Calu3 (cell line): ENCODE measurements around the gene MACROH2A1. TPM values are rescaled to one million over a fixed set of nuclear protein-coding genes. Genes with fewer than 3 reads are reported as not detected.

Experiments
- Bru-seq: library from RNA; stranded (reverse); fragments of 400-500 nt; gene quantifications from one replicate; lab custom pipeline; 2021; lab: Mats Ljungman, UMichigan
- BruChase-seq, 2 experiments: library from RNA; stranded (reverse); fragments of 400-500 nt; gene quantifications; one replicate each; lab custom pipeline; 2021; lab: Mats Ljungman, UMichigan
- BruUV-seq: library from RNA; stranded (reverse); fragments of 400-500 nt; replicated peaks from 2 replicates; lab custom pipeline; 2021; lab: Mats Ljungman, UMichigan
- CTCF ChIA-PET: fragments of 300-600 bp; sonication (Branson Sonifier 250); formaldehyde crosslinking; loops from one replicate; lab custom pipeline; 2022; ENCODE audit warnings: antibody characterized with exemption; lab: Charles Lee
- DNase-seq: peaks from one replicate; pipeline ENCODE4 v3.0.0; 2022
- H3K27ac Mint-ChIP-seq: one replicate; pipeline ENCODE4 v1.8.0; 2022; ENCODE audit warnings: mixed read lengths; ENCODE audit not compliant: unreplicated experiment
- H3K27me3 Mint-ChIP-seq: one replicate; pipeline ENCODE4 v1.8.0; 2022; ENCODE audit warnings: mixed read lengths; ENCODE audit not compliant: unreplicated experiment
- H3K36me3 Mint-ChIP-seq: one replicate; pipeline ENCODE4 v1.8.0; 2022; ENCODE audit warnings: mild to moderate bottlenecking, moderate library complexity, mixed read lengths; ENCODE audit not compliant: insufficient read depth, unreplicated experiment
- H3K4me1 Mint-ChIP-seq: one replicate; pipeline ENCODE4 v1.8.0; 2022; ENCODE audit warnings: mild to moderate bottlenecking, low read depth, mixed read lengths; ENCODE audit not compliant: unreplicated experiment
- H3K4me3 Mint-ChIP-seq: one replicate; pipeline ENCODE4 v1.8.0; 2022; ENCODE audit warnings: mild to moderate bottlenecking, low read depth, moderate library complexity, mixed read lengths; ENCODE audit not compliant: unreplicated experiment
- H3K9me3 Mint-ChIP-seq: one replicate; pipeline ENCODE4 v1.8.0; 2022; ENCODE audit warnings: low read depth, mixed read lengths; ENCODE audit not compliant: unreplicated experiment
- CTCF ChIP-seq: fragments of 200-600 bp; IDR thresholded peaks from one replicate; pipeline ENCODE4 v1.8.0; 2022; ENCODE audit warnings: antibody characterized with exemption; ENCODE audit not compliant: unreplicated experiment
- intact Hi-C: fragments of 100-400 bp; cut with micrococcal nuclease; formaldehyde crosslinking; loops from one replicate; pipeline ENCODE4 v1.10.0; 2022; ENCODE audit not compliant: unreplicated experiment
- long read RNA-seq: library from polyadenylated mRNA; stranded (forward); transcript quantifications from one replicate; pipeline ENCODE4 v2.0.0, GENCODE V29; 2022
- total RNA-seq: library from RNA; stranded (reverse); gene quantifications from 2 replicates; pipeline ENCODE4 v1.2.3, GENCODE V29; 2022

Gene MACROH2A1
- total RNA-seq (365 and 368 TPM in 2 replicates), Bru-seq, nascent RNA (percentile 95 among the genes with signal in this experiment), BruChase-seq, experiment 1, labeled RNA remaining after a 6-hour chase (percentile 86 among the genes with signal in this experiment), BruChase-seq, experiment 2, labeled RNA remaining after a 2-hour chase (percentile 88 among the genes with signal in this experiment)
- long read RNA-seq, full-length matches to known transcripts, result 241 of 835 reads
- long read RNA-seq, partial matches to known transcripts, result 20 of 835 reads
- long read RNA-seq, other reads (novel, unspliced or antisense), result 574 of 835 reads

- peak within 1 kb of the TSS; percentile 91 for H3K4me3 Mint-ChIP-seq
These were observed at the start of gene MACROH2A1 for GRCh38 chr5:135398855-135399793. Gene MACROH2A1, minus strand, starts transcription at chr5:135399231. Its CDS starts 10,138 bp downstream, at chr5:135389093.

DNA sequence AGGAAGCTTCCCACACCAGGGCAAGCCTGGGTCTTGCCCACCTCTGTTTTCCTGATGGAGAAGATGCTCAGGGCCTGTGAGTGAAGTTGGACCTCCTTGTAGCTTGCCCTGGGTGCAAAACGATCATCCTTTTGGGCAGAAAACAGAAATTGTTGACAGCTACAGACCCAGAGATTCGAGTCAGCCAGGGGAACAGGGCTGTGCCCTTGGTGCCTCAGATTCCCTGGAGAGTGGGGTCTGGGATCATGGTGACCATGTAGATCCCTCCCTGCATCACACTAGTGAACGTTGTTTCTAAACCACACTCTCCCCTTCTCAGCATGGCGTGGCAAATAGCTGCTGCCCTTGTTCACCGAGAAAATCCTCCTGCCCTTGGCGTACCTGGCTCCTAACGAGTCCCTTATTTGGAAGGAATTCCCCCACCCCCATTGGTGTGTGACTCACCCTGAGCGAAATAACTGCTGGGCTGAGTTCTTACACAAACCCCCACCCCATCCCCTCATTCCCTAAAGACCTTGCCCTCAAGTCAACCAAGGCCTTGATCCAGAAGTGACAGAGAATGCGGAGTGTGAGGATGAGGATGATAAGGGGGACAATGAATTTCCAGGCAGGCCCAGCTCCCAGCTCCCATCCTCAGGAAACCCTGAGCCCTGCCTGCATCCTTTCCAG, 49.2 kb upstream of the MACROH2A1 start:
- Mint-ChIP-seq H3K27me3 (peaks cover 83% of the 10 kb centered on the region), H3K27ac (no peak overlapping the region), H3K4me3 (no peak overlapping the region), H3K9me3 (no peaks in the 10 kb centered on the region), H3K36me3 (no peaks in the 10 kb centered on the region), H3K4me1 (peaks cover 10% of the 10 kb centered on the region)
- DNase-seq, result no peak
- BruUV-seq, result no TSS peak
- TF ChIP-seq CTCF, result no peak
- CTCF ChIA-PET, result interaction anchor here (0.7 kb wide), 1 partner anchor 9 kb away, joined by 3 read pairs; no protein-coding TSS in a partner anchor
- intact Hi-C loops, result no loop called here

More at GRCh38 chr5:135398855-135399793, at the start of gene MACROH2A1:
- no peak for TF ChIP-seq CTCF
- Mint-ChIP-seq H3K4me1 (peaks cover 55% of the 10 kb centered on the region), H3K27me3 (no peaks in the 10 kb centered on the region), H3K27ac (peak within 1 kb of the TSS; percentile 69), H3K9me3 (no peaks in the 10 kb centered on the region), H3K36me3 (peaks cover 41% of the 10 kb centered on the region)
- CTCF ChIA-PET, result interaction anchor here (0.6 kb wide), 1 partner anchor 766 kb away, joined by 5 read pairs; no protein-coding TSS in a partner anchor
- intact Hi-C loops, result no loop called here
- TSS peak; percentile 87 for BruUV-seq
- DNase-seq, result peak; percentile 92

GRCh38 chr5:135447298-135447929, 48.4 kb upstream of the MACROH2A1 start, which contains the start of gene DCANP1:
Gene DCANP1, minus strand, starts transcription at chr5:135447348. Its CDS starts 240 bp downstream, at chr5:135447108.
- no TSS peak for BruUV-seq
- intact Hi-C loops, result no loop called here
- peaks cover 83% of the 10 kb centered on the region for H3K27me3 Mint-ChIP-seq
- CTCF ChIA-PET, result interaction anchor here (0.7 kb wide), 1 partner anchor 10 kb away, joined by 3 read pairs; no protein-coding TSS in a partner anchor
- H3K4me3 Mint-ChIP-seq, result no peak within 1 kb of the TSS
- no peak for TF ChIP-seq CTCF
- peaks cover 10% of the 10 kb centered on the region for H3K4me1 Mint-ChIP-seq
- no peak for DNase-seq
- no peaks in the 10 kb centered on the region for H3K9me3 Mint-ChIP-seq
- no peak within 1 kb of the TSS for H3K27ac Mint-ChIP-seq
- H3K36me3 Mint-ChIP-seq, result peaks cover 4% of the 10 kb centered on the region
